Measurements from ENCODE around the gene GMDS. TPM values are rescaled to one million over a fixed set of nuclear protein-coding genes. Genes with fewer than 3 reads are reported as not detected.
A peak's percentile ranks its signal among the peaks of the same experiment; 100 is the strongest.

GMDS gene
- total RNA-seq, 2 experiments from 2014 or later = 36.6 to 42.8 TPM

DNA sequence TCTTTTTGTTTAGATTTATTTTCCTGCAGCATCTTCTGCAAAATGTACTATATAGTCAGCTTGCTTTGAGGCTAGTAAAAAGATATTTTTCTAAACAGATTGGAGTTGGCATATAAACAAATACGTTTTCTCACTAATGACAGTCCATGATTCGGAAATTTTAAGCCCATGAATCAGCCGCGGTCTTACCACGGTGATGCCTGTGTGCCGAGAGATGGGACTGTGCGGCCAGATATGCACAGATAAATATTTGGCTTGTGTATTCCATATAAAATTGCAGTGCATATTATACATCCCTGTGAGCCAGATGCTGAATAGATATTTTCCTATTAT is 632.5 kb downstream of the GMDS start:
- H3K36me3 Mint-ChIP-seq (ENCODE audit: low read depth) = no peaks in the 10 kb centered on the region
- no peaks in the 10 kb centered on the region for H3K9me3 Mint-ChIP-seq
- H3K4me1 Mint-ChIP-seq (ENCODE audit: low read depth) = peaks cover 18% of the 10 kb centered on the region
- POLR2A ChIA-PET = no interaction called here
- no peak for ATAC-seq
- peaks cover 57% of the 10 kb centered on the region for H3K27me3 Mint-ChIP-seq
- intact Hi-C loops (cut with micrococcal nuclease) = no loop called here
- TF ChIP-seq, protein P1, sequence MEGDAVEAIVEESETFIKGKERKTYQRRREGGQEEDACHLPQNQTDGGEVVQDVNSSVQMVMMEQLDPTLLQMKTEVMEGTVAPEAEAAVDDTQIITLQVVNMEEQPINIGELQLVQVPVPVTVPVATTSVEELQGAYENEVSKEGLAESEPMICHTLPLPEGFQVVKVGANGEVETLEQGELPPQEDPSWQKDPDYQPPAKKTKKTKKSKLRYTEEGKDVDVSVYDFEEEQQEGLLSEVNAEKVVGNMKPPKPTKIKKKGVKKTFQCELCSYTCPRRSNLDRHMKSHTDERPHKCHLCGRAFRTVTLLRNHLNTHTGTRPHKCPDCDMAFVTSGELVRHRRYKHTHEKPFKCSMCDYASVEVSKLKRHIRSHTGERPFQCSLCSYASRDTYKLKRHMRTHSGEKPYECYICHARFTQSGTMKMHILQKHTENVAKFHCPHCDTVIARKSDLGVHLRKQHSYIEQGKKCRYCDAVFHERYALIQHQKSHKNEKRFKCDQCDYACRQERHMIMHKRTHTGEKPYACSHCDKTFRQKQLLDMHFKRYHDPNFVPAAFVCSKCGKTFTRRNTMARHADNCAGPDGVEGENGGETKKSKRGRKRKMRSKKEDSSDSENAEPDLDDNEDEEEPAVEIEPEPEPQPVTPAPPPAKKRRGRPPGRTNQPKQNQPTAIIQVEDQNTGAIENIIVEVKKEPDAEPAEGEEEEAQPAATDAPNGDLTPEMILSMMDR (IDR thresholded peaks at IDR 0.05) = no peak
- CTCF ChIA-PET = interaction anchor here (1.0 kb wide), 1 partner anchor 1021 kb away, joined by 3 read pairs; no protein-coding TSS in a partner anchor
- H3K4me3 Mint-ChIP-seq = no peak overlapping the region
- H3K27ac Mint-ChIP-seq = no peak overlapping the region
- DNase-seq = no peak

DNA sequence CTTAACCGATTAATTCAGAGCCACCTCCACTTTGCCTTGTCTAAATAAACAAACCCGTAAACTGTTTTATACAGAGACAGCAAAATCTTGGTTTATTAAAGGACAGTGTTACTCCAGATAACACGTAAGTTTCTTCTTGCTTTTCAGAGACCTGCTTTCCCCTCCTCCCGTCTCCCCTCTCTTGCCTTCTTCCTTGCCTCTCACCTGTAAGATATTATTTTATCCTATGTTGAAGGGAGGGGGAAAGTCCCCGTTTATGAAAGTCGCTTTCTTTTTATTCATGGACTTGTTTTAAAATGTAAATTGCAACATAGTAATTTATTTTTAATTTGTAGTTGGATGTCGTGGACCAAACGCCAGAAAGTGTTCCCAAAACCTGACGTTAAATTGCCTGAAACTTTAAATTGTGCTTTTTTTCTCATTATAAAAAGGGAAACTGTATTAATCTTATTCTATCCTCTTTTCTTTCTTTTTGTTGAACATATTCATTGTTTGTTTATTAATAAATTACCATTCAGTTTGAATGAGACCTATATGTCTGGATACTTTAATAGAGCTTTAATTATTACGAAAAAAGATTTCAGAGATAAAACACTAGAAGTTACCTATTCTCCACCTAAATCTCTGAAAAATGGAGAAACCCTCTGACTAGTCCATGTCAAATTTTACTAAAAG is 633.0 kb downstream of the GMDS start:
- ChIA-PET POLR2A (no interaction called here), CTCF (interaction anchor here (0.8 to 1.1 kb wide), 3 partner anchors 13 to 1022 kb away, joined by 3 to 4 read pairs (median 3); no protein-coding TSS in a partner anchor)
- no peak overlapping the region for H3K27ac Mint-ChIP-seq
- ATAC-seq = no peak
- H3K4me3 Mint-ChIP-seq = peak overlapping the region; percentile 58
- DNase-seq = no peak
- TF ChIP-seq, protein P1 (IDR thresholded peaks at IDR 0.05) = no peak
- peaks cover 23% of the 10 kb centered on the region for H3K4me1 Mint-ChIP-seq (ENCODE audit: low read depth)
- H3K36me3 Mint-ChIP-seq (ENCODE audit: low read depth) = no peaks in the 10 kb centered on the region
- intact Hi-C loops (cut with micrococcal nuclease) = no loop called here
- no peaks in the 10 kb centered on the region for H3K9me3 Mint-ChIP-seq
- peaks cover 57% of the 10 kb centered on the region for H3K27me3 Mint-ChIP-seq

DNA sequence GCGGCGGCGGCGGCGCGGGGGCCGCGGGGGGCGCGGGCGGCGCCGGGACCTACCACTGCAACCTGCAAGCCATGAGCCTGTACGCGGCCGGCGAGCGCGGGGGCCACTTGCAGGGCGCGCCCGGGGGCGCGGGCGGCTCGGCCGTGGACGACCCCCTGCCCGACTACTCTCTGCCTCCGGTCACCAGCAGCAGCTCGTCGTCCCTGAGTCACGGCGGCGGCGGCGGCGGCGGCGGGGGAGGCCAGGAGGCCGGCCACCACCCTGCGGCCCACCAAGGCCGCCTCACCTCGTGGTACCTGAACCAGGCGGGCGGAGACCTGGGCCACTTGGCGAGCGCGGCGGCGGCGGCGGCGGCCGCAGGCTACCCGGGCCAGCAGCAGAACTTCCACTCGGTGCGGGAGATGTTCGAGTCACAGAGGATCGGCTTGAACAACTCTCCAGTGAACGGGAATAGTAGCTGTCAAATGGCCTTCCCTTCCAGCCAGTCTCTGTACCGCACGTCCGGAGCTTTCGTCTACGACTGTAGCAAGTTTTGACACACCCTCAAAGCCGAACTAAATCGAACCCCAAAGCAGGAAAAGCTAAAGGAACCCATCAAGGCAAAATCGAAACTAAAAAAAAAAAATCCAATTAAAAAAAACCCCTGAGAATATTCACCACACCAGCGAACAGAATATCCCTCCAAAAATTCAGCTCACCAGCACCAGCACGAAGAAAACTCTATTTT is 633.7 kb downstream of the GMDS start:
- DNase-seq (peak; percentile 20), ATAC-seq (no peak)
- TF ChIP-seq, protein P1 (IDR thresholded peaks at IDR 0.05) = no peak
- H3K4me3 Mint-ChIP-seq = peak overlapping the region; percentile 58
- intact Hi-C loops (cut with micrococcal nuclease) = no loop called here
- CTCF ChIA-PET = interaction anchor here (0.8 to 1.1 kb wide), 3 partner anchors 14 to 15 kb away, joined by 3 to 4 read pairs (median 4); no protein-coding TSS in a partner anchor
- no peaks in the 10 kb centered on the region for H3K36me3 Mint-ChIP-seq (ENCODE audit: low read depth)
- peaks cover 30% of the 10 kb centered on the region for H3K4me1 Mint-ChIP-seq (ENCODE audit: low read depth)
- H3K27ac Mint-ChIP-seq = no peak overlapping the region
- POLR2A ChIA-PET = interaction anchor here (0.8 kb wide), 1 partner anchor 12 kb away, joined by 3 read pairs; no protein-coding TSS in a partner anchor
- H3K27me3 Mint-ChIP-seq = peaks cover 57% of the 10 kb centered on the region
- no peaks in the 10 kb centered on the region for H3K9me3 Mint-ChIP-seq

DNA sequence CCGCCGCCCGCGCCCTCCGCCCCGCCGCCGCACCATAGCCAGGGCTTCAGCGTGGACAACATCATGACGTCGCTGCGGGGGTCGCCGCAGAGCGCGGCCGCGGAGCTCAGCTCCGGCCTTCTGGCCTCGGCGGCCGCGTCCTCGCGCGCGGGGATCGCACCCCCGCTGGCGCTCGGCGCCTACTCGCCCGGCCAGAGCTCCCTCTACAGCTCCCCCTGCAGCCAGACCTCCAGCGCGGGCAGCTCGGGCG is 634.2 kb downstream of the GMDS start:
- no peak overlapping the region for H3K4me3 Mint-ChIP-seq
- H3K36me3 Mint-ChIP-seq (ENCODE audit: low read depth) = no peaks in the 10 kb centered on the region
- ChIA-PET CTCF (interaction anchor here (1.1 kb wide), 2 partner anchors 14 to 16 kb away, joined by 3 to 4 read pairs; no protein-coding TSS in a partner anchor), POLR2A (interaction anchor here (0.8 kb wide), 1 partner anchor 13 kb away, joined by 3 read pairs; no protein-coding TSS in a partner anchor)
- intact Hi-C loops (cut with micrococcal nuclease) = no loop called here
- peaks cover 34% of the 10 kb centered on the region for H3K4me1 Mint-ChIP-seq (ENCODE audit: low read depth)
- ATAC-seq (no peak), DNase-seq (no peak)
- H3K27ac Mint-ChIP-seq = no peak overlapping the region
- TF ChIP-seq, protein P1 (IDR thresholded peaks at IDR 0.05) = no peak
- H3K9me3 Mint-ChIP-seq = no peaks in the 10 kb centered on the region
- H3K27me3 Mint-ChIP-seq = peaks cover 59% of the 10 kb centered on the region
